ENCODE results near the gene CLEC4M.

The CLEC4M gene

DNA sequence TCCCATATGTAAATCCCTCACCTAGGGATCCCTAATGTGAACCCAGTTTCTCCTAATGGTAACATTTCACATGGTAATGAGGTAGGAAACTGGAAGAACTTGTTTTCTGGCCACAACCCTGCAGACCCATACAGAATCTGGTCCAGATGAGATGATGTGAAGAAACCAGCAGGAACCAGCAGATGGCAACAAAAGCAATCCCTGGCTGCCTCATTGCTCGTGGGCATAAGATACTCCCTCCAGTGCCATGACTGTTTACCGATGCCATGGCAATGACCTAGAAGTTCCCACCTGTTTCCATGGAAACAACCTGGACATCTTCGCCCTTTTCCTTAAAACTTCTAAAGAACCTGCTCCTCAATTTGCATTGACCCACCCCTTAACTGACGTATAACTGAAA, 14.3 kb upstream of the CLEC4M start (continued):
- TF ChIP-seq ZNF221 (tag by site-specific recombination; IDR thresholded peaks at IDR 0.05; ENCODE audit: borderline replicate concordance) (no peak), BCL11A (tag by site-specific recombination; IDR thresholded peaks at IDR 0.05; ENCODE audit: low read depth) (no peak)

DNA sequence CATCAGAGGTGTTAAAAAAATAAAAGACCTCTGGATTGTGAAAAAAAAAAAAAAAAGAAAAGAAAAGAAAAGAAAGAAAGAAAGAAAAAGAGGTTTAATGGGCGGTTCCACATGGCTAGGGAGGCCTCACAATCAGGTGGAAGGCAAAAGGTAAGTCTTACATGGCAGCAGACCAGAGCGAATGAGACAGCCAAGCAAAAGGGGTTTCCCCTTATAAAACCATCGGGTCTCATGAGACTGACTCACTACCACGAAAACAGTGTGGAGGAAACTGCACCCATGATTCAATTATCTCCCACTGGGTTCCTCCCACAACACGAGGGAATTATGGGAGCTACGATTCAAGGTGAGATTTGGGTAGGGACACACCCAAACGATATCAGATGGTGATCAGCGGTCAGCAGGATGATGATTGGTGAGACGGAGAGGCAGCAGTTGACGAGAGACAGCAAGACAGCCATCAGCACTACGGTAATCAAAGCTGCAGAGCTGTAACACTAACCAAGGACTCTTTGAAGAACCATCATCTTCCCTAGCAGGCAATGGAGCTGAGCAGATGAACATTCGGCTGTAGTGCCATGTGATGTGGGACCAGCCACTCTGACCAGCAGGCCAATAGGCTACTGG, 11.8 kb upstream of the CLEC4M start:
- H3K4me1 ChIP-seq (ENCODE audit: control insufficient read depth, insufficient read depth, low read length) = no peaks in the 10 kb centered on the region
- no peak overlapping the region for H3K4me3 ChIP-seq (ENCODE audit: low read depth, low read length)
- CTCF ChIA-PET = interaction anchor here (0.5 kb wide), 1 partner anchor 164 kb away, joined by 3 read pairs; no protein-coding TSS in a partner anchor
- no peaks in the 10 kb centered on the region for H3K36me3 ChIP-seq (ENCODE audit: control insufficient read depth in 2 of 2, insufficient read depth in 1 of 2, low read length in 2 of 2)
- no peak overlapping the region for H3K27ac ChIP-seq (ENCODE audit: extremely low read depth, low read depth, low read length)
- no peak for TF ChIP-seq ZNF423 (tag by site-specific recombination; IDR thresholded peaks at IDR 0.05)
- no peak for TF ChIP-seq ZNF626 (tag by site-specific recombination; IDR thresholded peaks at IDR 0.05)
- TF ChIP-seq ZNF221 (tag by site-specific recombination; IDR thresholded peaks at IDR 0.05; ENCODE audit: borderline replicate concordance) = no peak
- TF ChIP-seq ZNF23 (tag by site-specific recombination; IDR thresholded peaks at IDR 0.05; ENCODE audit: borderline replicate concordance) = no peak
- no peak for TF ChIP-seq ZNF10 (tag by site-specific recombination; IDR thresholded peaks at IDR 0.05)
- TF ChIP-seq ZNF292 (tag by site-specific recombination; IDR thresholded peaks at IDR 0.05; ENCODE audit: borderline replicate concordance, low read depth) = no peak
- TF ChIP-seq KLF9 (tag by site-specific recombination; IDR thresholded peaks at IDR 0.05; ENCODE audit: low read depth) = no peak
- no peak for TF ChIP-seq ZNF76 (tag by site-specific recombination; IDR thresholded peaks at IDR 0.05; ENCODE audit: borderline replicate concordance, low read depth)
- no peak for TF ChIP-seq ZNF701 (tag by site-specific recombination; IDR thresholded peaks at IDR 0.05)
- TF ChIP-seq ZNF501 (tag by site-specific recombination; IDR thresholded peaks at IDR 0.05) = no peak
- TF ChIP-seq, protein P1, sequence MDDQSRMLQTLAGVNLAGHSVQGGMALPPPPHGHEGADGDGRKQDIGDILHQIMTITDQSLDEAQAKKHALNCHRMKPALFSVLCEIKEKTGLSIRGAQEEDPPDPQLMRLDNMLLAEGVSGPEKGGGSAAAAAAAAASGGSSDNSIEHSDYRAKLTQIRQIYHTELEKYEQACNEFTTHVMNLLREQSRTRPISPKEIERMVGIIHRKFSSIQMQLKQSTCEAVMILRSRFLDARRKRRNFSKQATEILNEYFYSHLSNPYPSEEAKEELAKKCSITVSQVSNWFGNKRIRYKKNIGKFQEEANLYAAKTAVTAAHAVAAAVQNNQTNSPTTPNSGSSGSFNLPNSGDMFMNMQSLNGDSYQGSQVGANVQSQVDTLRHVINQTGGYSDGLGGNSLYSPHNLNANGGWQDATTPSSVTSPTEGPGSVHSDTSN (CRISPR knock-in tag; IDR thresholded peaks at IDR 0.05) = no peak
- TF ChIP-seq ZNF624 (tag by site-specific recombination; IDR thresholded peaks at IDR 0.05) = no peak
- TF ChIP-seq, protein P2, sequence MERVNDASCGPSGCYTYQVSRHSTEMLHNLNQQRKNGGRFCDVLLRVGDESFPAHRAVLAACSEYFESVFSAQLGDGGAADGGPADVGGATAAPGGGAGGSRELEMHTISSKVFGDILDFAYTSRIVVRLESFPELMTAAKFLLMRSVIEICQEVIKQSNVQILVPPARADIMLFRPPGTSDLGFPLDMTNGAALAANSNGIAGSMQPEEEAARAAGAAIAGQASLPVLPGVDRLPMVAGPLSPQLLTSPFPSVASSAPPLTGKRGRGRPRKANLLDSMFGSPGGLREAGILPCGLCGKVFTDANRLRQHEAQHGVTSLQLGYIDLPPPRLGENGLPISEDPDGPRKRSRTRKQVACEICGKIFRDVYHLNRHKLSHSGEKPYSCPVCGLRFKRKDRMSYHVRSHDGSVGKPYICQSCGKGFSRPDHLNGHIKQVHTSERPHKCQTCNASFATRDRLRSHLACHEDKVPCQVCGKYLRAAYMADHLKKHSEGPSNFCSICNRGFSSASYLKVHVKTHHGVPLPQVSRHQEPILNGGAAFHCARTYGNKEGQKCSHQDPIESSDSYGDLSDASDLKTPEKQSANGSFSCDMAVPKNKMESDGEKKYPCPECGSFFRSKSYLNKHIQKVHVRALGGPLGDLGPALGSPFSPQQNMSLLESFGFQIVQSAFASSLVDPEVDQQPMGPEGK (tag by site-specific recombination; IDR thresholded peaks at IDR 0.05) = no peak
- TF ChIP-seq, protein P3, sequence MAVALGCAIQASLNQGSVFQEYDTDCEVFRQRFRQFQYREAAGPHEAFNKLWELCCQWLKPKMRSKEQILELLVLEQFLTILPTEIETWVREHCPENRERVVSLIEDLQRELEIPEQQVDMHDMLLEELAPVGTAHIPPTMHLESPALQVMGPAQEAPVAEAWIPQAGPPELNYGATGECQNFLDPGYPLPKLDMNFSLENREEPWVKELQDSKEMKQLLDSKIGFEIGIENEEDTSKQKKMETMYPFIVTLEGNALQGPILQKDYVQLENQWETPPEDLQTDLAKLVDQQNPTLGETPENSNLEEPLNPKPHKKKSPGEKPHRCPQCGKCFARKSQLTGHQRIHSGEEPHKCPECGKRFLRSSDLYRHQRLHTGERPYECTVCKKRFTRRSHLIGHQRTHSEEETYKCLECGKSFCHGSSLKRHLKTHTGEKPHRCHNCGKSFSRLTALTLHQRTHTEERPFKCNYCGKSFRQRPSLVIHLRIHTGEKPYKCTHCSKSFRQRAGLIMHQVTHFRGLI (tag by site-specific recombination; IDR thresholded peaks at IDR 0.05) = no peak
- no peak for TF ChIP-seq BCL11B (tag by site-specific recombination; IDR thresholded peaks at IDR 0.05; ENCODE audit: low read depth)
- TF ChIP-seq ZBTB7A (tag by site-specific recombination; IDR thresholded peaks at IDR 0.05; ENCODE audit: low read depth) = no peak
- H3K9me3 ChIP-seq (ENCODE audit: control insufficient read depth, insufficient read depth, low read depth, low read length) = no peaks in the 10 kb centered on the region
- POLR2A ChIA-PET = no interaction called here

DNA sequence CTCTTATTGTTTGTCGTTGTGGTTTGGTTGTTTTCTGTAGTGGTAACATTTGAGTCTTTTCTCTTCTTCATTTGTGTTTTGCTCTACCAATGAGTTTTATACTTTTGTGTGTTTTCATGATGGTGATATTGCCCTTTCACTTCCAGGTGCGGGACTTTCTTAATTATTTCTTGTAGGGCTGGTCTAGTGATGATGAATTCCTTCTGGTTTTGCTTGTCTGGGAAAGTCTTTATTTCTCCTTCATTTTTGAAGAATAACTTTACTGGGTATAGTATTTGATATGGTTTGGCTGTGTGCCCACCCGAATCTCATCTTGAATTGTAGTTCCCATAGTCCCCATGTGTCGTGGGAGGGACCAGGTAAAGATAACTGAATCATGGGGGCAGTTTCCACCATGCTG, 6.8 kb upstream of the CLEC4M start:
- TF ChIP-seq, protein P4, sequence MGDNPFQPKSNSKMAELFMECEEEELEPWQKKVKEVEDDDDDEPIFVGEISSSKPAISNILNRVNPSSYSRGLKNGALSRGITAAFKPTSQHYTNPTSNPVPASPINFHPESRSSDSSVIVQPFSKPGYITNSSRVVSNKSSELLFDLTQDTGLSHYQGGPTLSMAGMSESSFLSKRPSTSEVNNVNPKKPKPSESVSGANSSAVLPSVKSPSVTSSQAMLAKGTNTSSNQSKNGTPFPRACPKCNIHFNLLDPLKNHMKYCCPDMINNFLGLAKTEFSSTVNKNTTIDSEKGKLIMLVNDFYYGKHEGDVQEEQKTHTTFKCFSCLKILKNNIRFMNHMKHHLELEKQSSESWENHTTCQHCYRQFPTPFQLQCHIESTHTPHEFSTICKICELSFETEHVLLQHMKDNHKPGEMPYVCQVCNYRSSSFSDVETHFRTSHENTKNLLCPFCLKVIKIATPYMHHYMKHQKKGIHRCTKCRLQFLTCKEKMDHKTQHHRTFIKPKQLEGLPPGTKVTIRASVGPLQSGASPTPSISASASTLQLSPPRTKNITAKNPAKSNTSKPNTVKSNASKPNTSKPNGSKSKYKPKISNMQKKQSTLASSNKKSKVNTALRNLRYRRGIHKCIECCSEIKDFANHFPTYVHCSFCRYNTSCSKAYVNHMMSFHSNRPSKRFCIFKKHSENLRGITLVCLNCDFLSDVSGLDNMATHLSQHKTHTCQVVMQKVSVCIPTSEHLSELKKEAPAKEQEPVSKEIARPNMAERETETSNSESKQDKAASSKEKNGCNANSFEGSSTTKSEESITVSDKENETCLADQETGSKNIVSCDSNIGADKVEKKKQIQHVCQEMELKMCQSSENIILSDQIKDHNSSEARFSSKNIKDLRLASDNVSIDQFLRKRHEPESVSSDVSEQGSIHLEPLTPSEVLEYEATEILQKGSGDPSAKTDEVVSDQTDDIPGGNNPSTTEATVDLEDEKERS (tag by site-specific recombination; IDR thresholded peaks at IDR 0.05) = 0 out of 2 replicates have a peak, but pooled peaks have one; percentile 70
- TF ChIP-seq ZFP3 (tag by site-specific recombination; IDR thresholded peaks at IDR 0.05; ENCODE audit: low read depth) = no peak
- TF ChIP-seq ZNF416 (tag by site-specific recombination; IDR thresholded peaks at IDR 0.05) = no peak
- CTCF ChIA-PET = no interaction called here
- POLR2A ChIA-PET = no interaction called here
- H3K4me3 ChIP-seq (ENCODE audit: low read depth, low read length) = no peak overlapping the region
- no peak overlapping the region for H3K27ac ChIP-seq (ENCODE audit: extremely low read depth, low read depth, low read length)
- no peaks in the 10 kb centered on the region for H3K9me3 ChIP-seq (ENCODE audit: control insufficient read depth, insufficient read depth, low read depth, low read length)
- H3K36me3 ChIP-seq (ENCODE audit: control insufficient read depth in 2 of 2, insufficient read depth in 1 of 2, low read length in 2 of 2) = no peaks in the 10 kb centered on the region
- no peaks in the 10 kb centered on the region for H3K4me1 ChIP-seq (ENCODE audit: control insufficient read depth, insufficient read depth, low read length)

All from HEK293 (cell line).